ENCODE measurements around the gene GLIS1. TPM values are rescaled to one million over a fixed set of nuclear protein-coding genes. Genes with fewer than 3 reads are reported as not detected.

The GLIS1 gene
- total RNA-seq, 1 experiment from 2014 or later, result 0.39 TPM

- Histone ChIP-seq H3K27ac (ENCODE audit: low read depth, low read length) (no peak overlapping the region), H3K4me1 (ENCODE audit: control insufficient read depth in 1 of 2, insufficient read depth in 2 of 2, low read length in 2 of 2) (no peaks in the 10 kb centered on the region), H3K9me2 (ENCODE audit: insufficient read depth) (no peaks in the 10 kb centered on the region), H3K27me3 (ENCODE audit: insufficient read depth, low read length) (peaks cover 16% of the 10 kb centered on the region), H3K4me2 (ENCODE audit: low read length) (no peak overlapping the region), H4K20me1 (ENCODE audit: insufficient read depth) (no peaks in the 10 kb centered on the region), H3K36me3 (ENCODE audit: control insufficient read depth in 1 of 2, insufficient read depth in 2 of 2, low read length in 2 of 2) (no peaks in the 10 kb centered on the region), H3K9ac (ENCODE audit: low read length) (no peak overlapping the region), H3K9me3 (ENCODE audit: control insufficient read depth in 1 of 2, insufficient read depth in 1 of 2, low read depth in 1 of 2, low read length in 2 of 2) (no peaks in the 10 kb centered on the region), H3K4me3 (replicated peaks in 1 of 2; ENCODE audit: low read depth in 1 of 2, low read length in 2 of 2) (no peak overlapping the region), H3K79me2 (ENCODE audit: insufficient read depth, low read length) (no peaks in the 10 kb centered on the region), H2AFZ (ENCODE audit: low read depth, low read length, poor library complexity, severe bottlenecking) (no peak overlapping the region)
- no peak for TF ChIP-seq CTCF (IDR thresholded peaks at IDR 0.05 in 2 of 3, conservative IDR thresholded peaks at IDR 0.05 in 1 of 3; ENCODE audit: borderline replicate concordance in 1 of 3, insufficient read depth in 1 of 3, low read depth in 2 of 3, low read length in 2 of 3)
- no peak for TF ChIP-seq ATF3 (IDR thresholded peaks at IDR 0.05)
- TF ChIP-seq POLR2A (IDR thresholded peaks at IDR 0.05; ENCODE audit: borderline replicate concordance, extremely low read depth, insufficient read depth, insufficient read length), result no peak
- TF ChIP-seq, protein P1, sequence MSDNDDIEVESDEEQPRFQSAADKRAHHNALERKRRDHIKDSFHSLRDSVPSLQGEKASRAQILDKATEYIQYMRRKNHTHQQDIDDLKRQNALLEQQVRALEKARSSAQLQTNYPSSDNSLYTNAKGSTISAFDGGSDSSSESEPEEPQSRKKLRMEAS (IDR thresholded peaks at IDR 0.05), result no peak
- no peak for TF ChIP-seq POLR2AphosphoS5 (IDR thresholded peaks at IDR 0.05; ENCODE audit: low read depth, low read length)
- no peak for TF ChIP-seq ELF1 (IDR thresholded peaks at IDR 0.05; ENCODE audit: borderline replicate concordance, low read depth)
- no peak for TF ChIP-seq ZFX (IDR thresholded peaks at IDR 0.05)
- TF ChIP-seq ZBTB33 (IDR thresholded peaks at IDR 0.05; ENCODE audit: extremely low read depth, insufficient replicate concordance, low read length), result no peak
- no peak for TF ChIP-seq ZNF274 (IDR thresholded peaks at IDR 0.05; ENCODE audit: low read depth, low read length)
- no peak for TF ChIP-seq SRF (IDR thresholded peaks at IDR 0.05; ENCODE audit: low read depth)
- no peak for TF ChIP-seq CBX3 (IDR thresholded peaks at IDR 0.05; ENCODE audit: low read depth)
- TF ChIP-seq, protein P2, sequence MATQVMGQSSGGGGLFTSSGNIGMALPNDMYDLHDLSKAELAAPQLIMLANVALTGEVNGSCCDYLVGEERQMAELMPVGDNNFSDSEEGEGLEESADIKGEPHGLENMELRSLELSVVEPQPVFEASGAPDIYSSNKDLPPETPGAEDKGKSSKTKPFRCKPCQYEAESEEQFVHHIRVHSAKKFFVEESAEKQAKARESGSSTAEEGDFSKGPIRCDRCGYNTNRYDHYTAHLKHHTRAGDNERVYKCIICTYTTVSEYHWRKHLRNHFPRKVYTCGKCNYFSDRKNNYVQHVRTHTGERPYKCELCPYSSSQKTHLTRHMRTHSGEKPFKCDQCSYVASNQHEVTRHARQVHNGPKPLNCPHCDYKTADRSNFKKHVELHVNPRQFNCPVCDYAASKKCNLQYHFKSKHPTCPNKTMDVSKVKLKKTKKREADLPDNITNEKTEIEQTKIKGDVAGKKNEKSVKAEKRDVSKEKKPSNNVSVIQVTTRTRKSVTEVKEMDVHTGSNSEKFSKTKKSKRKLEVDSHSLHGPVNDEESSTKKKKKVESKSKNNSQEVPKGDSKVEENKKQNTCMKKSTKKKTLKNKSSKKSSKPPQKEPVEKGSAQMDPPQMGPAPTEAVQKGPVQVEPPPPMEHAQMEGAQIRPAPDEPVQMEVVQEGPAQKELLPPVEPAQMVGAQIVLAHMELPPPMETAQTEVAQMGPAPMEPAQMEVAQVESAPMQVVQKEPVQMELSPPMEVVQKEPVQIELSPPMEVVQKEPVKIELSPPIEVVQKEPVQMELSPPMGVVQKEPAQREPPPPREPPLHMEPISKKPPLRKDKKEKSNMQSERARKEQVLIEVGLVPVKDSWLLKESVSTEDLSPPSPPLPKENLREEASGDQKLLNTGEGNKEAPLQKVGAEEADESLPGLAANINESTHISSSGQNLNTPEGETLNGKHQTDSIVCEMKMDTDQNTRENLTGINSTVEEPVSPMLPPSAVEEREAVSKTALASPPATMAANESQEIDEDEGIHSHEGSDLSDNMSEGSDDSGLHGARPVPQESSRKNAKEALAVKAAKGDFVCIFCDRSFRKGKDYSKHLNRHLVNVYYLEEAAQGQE (IDR thresholded peaks at IDR 0.05; ENCODE audit: low read depth), result no peak
- TF ChIP-seq EZH2phosphoT487 (IDR thresholded peaks at IDR 0.05; ENCODE audit: borderline replicate concordance), result no peak
- TF ChIP-seq EZH2 (IDR thresholded peaks at IDR 0.05), result no peak
- TF ChIP-seq TCF7L2 (IDR thresholded peaks at IDR 0.05; ENCODE audit: borderline replicate concordance, extremely low read depth, insufficient read depth, insufficient read length), result no peak
- no peak for TF ChIP-seq EGR1 (IDR thresholded peaks at IDR 0.05; ENCODE audit: low read depth)
- ChIA-PET CTCF (no interaction called here), RAD21 (ENCODE audit: low non-redundant PET in 1 of 2, low total read pairs in 2 of 2, uncharacterized antibody in 2 of 2, unreplicated experiment in 2 of 2) (no interaction called here), POLR2A (no interaction called here)
- ATAC-seq (no peak), DNase-seq (ENCODE audit: low read depth, low spot score) (no peak)
- BruUV-seq (replicated peaks), result no TSS peak
- intact Hi-C loops (cut with micrococcal nuclease), result no loop called here
Measured at GRCh38 chr1:53660666-53661065, 78.3 kb downstream of the GLIS1 start.
